Measurements from ENCODE around the gene NECTIN1.

NECTIN1 gene

DNA sequence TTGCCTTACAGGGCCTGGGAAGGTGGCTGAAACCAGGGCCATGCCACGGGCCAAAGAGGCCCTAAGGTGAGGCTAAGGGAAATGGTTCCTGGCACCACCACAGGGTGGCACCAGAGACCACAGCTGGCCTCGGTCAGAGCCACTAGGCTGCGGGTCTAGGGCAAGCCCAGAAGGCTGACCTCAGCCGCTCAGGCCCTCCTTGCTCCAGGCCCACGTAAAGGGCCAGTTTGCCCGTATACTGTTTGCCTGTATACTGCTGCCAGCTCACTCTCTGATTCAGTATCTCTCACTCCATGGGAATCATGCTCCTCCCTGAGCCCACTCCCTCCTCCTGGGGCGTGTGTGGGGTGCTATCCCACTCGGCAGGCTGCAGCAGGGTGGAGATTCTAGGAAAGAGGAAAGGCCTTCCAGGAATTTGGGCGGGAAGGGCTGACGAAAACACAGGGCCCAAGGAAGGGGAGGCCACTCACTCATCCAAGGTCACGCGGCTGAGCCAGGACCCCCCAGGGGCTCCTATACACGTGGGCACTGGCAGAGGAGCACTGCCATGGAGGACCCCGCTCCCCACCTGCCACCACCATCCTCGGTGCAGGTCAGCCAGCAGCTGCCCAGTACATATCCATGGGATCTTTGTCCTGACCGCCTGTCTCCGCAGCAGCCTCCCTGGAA lies 62.4 kb downstream of the NECTIN1 start:
- DNase-seq: no peak

DNA sequence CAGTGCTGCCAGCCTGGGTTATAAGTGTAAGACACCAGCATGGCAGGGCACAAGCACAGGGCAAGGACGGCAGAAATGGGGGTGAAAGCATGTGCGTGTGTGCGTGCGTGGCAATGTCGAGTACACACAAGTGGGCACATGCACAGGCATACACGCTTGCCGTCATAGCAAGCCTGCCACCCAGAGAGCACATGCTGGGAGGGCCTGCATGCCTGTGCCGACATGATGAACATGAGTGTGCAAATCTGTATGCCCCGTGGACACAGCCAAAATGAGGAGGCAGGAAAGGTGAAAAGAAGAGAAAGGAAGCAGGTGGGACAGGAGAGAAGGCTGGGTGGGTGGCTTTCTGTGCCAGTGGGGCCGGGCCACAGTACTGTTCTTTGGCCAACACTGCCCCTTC lies 62.9 kb downstream of the NECTIN1 start:
- DNase-seq: no peak

DNA sequence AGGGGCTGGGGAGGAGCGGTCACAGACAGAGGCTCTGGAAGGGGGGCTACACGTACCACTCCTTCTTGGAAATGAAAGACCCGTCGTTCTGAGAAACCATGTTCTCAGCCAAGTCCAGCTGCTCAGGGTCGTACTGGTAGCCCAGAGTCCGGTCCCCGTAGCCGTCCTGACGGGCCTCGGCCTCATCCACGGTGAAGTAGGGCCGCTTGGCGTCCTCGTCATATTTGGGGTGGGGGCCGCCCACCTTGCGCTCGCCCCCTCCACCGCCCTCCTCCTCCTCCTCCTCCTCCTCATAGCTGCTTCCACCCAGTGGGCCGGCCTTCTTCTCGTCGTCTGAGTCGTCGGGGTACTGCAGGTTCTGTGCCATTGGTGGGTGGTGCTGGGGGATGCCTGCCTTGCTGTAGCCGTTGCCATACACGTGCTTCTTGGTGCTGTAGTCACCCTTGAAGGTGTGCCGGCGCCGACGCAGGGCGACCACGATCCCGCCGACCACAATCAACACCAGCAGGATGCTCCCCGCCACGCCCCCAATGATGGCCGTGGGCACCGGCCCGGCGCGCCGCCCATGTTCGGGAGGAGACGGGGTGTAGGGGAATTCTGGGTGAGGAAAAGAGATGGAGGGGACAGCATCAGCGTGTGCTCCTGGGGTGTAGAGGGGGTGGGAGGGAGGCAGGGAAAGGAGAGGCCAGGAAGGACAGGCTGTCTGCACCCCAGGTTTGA lies 64.1 kb downstream of the NECTIN1 start:
- DNase-seq: no peak

DNA sequence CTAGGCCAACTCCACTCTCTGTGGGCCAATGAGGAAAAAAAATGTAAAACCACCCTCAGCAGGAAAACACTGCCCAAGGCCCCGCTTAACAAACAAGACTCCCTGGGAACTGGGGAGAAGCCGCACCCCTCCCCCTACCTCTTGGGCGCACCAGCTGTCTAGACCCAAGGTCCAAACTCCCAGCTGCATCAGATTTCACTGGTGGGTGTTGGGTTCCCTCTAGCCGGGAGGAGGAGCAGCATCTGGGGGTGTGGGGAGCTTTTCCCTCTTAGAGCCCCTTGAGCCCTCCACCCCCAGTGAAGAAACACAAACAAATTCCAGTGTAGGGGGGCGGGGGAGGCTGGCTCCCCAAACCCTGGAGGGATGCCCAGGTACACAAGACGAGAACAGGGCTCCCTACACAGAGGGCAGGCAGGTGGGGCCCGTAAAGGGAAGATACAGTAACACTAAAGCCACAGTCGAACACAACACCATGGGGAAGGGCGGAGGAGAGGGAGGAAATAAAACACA lies 64.9 kb downstream of the NECTIN1 start:
- DNase-seq: no peak

DNA sequence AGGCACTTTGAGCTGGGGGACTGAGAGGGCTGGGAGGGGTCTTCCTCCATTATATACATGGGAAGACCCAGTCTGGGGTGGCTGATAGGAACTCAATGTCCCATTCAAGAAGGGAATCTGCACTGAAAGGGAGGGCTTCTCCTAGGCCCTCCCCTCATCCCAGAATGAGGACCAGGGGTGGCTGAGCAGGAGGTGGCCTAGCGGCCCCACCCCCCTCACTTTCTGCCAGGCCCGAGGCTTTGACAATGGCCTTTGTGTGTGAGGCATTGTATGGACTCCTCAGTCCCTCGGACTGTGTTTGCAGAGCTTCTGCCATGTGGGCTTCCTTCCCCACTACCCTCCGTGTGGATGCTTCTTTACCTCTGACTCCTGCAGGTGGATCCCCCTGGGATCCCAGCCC lies 65.7 kb downstream of the NECTIN1 start:
- no peak for DNase-seq

DNA sequence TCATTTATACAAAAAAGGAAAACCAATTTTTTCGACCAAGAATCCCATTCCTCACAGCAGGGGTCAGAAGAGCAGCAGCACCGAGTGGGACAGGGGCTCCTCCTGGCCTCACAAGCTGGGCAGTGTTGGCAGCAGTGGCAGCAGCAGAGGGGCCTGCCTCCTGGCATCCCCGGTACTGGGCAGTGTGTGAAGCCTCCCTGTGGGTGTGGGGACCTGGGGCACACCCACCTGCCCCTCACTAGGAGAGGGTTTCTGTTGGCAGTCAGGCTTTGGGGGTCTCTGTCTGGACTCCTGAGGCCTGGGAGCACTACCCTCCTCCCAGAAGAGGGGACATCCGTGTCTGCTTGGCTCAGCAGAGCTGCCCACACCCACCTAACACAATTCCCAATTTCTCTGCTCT lies 67.8 kb downstream of the NECTIN1 start:
- no peak for DNase-seq

DNA sequence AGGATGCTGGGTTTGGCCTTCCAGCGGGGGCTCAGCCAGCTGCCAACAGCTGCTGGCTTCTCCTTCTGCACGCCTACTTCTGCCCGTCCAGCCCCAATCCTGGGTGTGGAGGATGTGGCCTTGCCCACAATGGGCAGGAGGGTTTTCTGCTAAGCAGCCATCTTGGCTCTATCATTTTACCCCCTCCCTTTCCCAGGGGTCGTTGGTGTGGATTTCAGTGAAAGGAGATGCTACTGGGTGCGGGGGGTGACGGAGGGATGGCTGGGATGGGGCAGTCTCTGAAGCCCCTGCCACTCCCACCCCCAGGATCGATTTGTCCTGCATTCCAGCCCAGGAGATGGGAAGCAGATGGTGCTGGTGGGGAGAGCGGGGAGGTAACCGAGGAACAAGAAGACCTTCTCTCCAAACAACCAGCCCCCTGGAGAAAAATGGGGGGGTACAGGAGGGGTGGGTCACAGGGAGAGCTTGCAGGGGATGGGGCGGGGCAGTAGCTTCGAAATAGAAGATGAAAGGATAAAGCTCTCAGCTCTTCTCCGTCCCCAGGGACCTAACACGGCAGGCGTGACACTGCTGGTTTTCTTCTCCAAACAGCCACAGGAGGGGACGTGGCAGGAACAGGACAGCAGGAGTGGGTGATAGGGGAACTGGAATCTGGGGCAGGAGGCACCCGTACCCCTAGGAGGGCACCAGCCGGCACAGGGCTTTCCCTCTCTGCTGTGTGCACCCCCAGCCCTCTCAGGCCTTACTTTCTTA lies 68.9 kb downstream of the NECTIN1 start:
- no peak for DNase-seq

DNA sequence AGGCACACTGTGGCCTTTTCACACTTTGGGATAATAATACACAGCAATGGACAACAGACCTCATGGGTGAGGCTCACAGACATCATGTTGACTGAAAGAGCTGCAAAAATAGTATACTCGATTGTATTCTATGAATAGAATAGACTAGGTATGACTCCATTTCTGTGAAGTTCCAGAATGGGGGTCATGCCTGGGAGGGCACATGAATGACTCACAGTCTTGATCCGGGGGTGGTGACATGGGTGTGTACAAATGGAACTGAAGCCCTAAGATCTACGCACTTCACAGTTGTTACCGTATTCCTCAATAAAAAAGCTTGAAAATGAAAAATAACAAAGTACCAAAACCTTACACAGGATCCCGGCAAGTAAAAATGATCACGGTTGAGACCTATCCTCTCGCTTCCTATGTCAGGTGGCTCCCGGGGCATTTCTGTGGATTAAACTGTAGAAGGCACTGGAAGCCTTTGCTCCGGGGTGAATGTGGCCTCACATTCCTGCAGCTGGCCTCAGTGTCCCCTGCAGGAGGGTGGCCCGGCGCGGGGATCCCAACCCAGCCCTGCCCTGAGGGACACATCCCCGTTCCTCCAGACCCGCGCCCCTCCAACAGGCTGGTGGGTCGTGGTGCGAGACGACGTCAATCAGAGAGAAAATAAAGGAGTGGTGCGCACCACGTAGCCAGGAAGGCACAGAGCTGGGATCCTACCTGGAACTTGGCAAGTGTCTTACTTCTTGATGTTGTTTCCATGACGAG lies 75.9 kb downstream of the NECTIN1 start:
- no peak for DNase-seq

DNA sequence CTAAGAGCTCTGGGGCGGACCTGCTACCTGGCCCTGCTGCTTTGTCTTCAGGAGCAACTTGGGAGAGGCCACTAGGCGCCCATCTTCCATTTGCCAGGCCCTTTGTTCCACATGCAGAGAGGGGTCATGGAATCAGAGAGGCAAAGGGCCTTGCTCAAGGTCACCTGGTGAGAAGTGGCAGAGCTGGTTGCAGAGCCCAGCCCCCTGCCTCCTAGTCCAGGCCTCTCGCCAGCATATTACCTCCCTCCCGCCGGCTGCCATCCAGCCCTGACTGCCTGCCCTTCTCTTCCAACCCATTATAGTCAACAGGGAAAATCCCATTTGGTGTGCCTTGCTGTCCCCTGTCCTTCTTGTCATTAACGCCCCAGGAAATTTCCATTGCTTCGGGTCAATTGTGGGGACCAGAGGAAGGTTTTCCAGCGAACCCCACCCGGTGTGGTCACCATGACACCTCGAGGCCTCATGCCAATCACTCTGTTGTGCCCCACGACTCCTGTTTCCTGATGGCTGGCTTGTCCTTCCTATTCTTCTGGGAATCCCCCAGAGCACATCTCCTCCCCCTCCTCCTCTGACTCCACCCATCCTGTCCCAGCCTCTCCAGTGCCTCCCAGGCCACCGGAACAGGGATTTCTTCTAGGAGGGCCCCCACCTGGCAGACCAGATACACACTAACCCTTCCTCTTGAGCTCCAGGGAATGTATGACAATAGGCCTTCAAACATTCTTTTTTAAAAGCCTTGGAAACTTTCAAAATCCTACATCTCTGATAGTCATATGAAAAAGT lies 77.0 kb downstream of the NECTIN1 start:
- DNase-seq: no peak

DNA sequence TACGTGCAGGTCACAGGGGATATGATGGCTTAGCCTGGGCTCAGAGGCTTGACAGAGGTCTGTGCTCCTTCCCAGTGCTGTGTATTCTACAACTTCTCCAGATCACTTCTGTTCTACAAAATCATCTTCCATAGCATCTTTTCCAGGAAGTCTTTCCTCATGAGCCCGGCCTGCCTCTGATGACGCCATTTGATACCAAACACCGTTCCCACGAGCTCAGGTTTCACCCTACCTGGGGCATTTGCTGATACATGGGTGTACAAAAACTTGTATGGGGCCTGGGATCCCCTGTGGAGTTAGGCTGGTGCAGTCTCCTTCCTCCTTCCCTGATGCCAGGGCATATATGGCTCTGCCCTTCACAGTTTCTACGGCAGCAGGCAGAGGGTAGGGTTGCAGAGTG lies 78.7 kb downstream of the NECTIN1 start:
- no peak for DNase-seq

DNA sequence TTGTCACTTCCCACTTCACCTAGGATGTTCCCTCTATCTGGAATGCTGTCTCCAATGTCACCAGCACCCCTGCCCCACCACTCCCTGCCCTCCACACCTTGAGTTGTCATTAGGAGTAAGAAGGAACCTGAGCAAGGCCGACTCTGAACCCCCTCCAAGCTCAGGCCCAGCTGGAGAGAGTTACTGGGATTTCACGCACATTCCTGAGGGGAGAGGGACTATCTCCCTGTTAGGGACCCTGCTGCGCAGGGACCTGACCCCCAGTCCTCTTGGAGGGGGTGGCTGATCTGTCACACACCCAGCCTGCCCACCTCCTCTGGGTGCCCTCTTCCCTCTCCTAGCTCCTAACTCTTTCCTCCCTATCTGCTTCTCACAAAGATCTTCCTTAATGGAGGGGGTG lies 81.7 kb downstream of the NECTIN1 start:
- DNase-seq: no peak

DNA sequence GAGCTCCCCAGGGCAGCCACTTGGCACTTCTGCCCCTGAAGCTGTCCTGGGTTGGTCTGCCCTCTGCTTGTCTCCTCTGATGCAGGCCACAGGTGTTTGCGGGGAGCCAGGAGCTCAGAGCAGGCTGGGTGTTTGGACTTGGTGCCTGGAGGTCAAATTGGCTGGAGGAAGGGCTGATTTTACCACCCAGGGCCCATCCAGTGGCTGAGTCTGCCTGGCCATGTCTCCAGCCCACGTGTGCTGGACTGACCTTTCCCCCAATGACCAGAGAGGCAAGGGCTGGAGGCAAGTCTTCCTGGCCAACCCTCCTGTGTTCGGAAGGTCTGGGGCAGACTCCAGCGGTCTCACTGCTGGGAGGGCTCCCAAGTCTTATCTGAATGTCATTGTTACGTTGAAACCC lies 84.0 kb downstream of the NECTIN1 start:
- no peak for DNase-seq

DNA sequence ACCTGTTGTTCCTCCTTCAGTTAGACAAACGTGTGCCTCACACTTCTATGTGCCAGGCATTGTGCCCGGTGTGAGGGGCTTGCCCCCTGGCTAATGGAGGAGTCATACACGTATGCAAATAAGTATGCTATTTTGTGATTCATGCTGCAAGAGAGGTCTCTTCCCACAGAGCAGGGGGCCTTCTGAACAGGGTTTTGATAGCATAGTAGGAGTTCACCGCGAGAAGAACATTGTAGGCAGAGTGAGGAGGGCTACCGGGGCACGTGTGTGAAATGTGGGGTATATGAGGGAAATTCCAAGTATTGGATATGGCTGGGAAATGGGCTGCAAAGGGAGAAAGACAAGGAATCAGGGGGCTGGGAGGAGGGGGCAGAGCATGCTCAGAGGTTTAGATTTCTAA lies 84.5 kb downstream of the NECTIN1 start:
- DNase-seq: no peak

DNA sequence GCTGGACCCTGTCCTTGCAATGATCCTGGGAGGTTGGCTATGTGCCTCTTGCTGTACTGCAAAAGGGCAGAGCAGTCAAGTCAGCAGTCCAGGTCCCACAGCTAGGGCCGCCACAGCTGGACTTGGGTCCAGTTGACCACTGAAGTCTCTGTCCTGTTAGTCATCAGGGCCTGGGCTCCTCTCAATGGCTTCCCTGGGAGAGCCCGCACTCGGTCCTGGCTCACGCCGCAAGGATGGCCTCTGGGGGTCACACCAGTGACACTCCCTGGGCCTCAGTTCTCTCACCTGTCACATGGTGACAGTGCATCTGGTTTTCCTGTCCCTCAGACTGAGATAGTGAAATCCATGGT lies 85.1 kb downstream of the NECTIN1 start:
- DNase-seq: no peak

DNA sequence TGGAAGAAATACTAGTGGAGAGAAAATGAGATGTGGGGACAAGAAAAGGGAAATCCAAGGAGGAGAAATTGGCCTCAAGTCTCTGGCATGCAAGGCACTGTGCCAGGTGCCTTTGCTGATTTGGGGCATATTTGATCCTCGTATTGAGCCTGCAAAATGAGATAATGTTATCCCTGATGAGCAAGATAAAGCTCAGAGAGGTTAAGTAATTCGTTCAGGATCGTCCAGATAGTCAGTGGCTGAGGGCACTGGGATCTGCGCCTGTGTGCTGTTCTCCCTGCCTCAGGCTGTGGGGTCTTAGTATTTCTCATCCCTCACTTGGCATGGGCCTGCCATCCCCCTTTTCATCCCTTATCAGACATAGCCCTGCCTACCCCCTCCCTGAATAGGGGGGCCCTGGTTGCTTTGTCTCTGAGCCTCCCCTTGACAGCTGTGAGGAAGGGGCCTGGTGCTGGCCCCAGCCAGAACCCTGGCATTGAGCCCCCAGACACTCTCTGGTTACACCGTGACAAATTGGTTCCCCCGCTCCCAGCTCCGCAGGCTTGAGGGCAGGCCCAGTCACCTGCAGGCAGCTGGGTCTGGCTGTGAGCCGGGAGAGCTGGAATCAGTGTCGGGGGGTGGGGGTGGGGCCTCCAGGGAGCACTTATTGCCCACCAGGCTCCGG lies 85.7 kb downstream of the NECTIN1 start:
- DNase-seq: no peak

DNA sequence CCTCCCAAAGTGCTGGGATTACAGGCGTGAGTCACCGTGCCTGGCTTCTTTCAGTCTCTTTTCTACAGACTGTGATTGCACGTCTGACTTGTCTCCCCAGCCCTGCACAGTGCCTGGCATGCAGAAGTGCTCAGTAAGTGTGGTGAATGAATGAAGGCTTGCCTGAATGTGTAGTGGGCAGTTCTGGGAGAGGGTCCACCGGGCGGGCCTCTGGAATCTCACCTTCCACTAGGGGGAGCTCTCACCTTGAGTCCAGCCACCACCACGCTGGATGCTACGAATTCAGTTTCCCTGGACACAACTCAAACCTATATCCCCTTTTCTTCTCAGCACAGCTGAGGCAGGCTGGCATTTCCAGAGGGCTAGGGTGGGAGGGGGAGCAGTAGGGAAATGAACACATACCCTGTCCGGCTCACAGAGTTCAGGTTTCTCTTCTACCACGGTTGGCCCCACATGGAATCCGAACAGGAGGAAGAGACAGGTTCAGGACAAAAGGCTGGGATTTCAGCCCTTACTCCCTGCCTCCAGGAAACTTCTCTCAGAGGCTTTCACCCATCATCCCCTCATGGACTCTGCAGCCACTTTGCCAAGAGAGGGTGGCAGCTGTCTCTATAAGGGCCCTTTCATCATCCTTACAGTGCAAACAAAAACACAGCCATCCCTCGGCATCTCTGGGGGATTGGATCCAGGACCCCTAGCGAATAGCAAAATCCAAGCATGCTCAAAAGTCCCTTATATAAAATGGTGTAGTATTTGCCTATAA lies 86.8 kb downstream of the NECTIN1 start:
- DNase-seq: no peak

DNA sequence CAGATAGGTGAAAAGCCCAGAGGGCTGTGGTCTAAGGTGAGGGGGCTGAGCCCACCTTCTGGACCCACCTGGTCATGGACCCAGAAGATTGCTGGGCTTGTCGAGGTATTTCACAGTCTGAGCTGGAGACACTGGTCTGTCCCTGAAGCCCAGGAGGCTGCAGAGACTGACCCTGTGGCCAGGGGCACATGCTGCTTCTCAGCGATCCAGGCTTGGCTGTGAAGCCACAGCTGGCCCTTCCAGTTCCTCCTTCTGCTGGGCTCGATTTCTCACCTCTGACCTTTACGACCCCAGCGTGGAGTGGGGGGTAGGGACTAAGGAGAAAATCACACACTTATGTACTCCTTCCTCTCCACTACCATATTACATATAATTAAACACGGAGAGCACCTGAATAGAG lies 88.5 kb downstream of the NECTIN1 start:
- no peak for DNase-seq

DNA sequence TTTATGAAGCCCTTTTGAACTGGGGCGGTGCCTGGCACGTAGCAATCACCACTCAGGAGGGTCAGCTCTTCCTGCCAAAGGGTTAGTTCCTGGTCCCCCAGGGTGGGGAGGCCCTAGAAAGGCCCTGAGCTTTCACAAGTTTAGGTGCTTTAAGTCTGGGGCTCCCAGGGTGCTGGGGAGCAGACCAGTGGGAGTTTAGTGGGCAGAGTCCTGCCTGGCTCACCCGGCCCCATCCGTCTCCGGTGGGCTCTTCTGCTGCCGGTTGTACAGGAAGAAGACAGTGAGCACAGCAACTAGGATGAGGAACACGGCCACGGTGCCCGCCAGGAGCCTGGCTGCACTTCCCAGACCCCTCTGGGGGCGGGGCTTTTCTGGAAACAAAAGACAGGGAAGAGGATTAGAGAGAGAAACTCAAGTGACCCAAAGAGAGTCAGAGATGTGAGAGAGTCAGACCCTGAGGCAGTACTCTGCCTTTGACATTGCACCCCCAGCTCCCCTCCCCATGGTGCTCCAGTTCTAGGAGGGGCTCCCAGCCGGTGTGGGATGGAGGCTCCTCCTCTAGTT lies 89.3 kb downstream of the NECTIN1 start:
- DNase-seq: no peak

DNA sequence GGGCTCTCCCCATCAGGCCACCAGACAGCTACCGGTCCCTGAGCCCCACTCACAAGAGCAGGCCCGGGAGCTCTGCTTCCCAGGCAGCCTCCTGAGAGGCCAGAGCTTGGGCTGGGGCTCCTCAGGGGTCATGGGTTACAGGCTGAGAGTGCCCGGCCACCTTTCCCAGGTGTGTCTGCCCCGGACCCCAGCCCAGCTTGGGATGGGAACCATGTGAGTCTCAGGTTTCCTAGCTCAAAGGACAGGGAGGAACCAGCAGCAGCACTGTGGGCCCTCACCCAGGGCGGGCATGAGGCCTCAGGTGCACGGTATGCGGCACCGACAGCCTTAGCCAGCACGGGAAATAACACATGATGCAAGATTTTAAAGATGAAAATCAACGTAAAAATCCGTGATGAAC lies 90.1 kb downstream of the NECTIN1 start:
- DNase-seq: no peak

DNA sequence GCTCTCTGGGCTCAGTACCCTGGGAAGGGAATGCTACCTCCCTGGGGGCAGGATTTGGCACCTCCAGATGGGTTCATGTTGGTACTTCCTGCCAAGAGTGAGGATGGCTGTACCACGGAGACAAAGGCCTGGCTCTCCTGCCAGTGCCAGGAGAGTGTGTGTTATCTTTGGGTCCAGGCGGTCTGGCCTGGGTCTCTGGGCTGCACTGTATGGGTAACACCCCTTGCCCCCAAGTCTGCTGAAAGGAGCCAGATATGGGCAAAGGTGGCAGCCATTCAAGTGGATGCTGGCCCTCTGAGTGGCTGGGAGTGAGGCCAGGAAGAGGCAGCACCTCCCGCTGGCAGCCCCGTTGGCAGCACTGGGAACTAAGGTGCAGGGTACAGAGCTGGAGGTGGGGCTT lies 91.5 kb downstream of the NECTIN1 start:
- no peak for DNase-seq

DNA sequence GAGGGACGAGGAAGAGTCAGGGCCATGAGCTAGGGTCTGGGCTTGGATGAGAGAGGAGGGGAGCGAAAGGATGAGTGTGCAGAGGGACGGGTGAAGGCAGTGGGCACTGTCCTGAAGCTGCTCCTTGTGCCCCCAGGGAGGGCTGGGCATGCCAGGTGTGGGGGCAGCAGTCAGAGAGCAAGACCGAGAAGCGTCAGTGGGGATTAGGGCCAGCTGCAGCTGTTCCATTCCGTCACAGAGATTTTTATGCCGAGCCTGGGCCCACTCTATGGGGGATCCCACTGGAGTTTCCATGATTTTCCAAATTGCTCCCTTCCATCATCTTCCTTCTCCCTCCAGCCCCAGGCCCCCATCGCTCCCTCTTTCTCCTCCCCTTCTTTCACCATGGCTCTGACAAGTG lies 93.2 kb downstream of the NECTIN1 start:
- no peak for DNase-seq

Data from activated gamma-delta T cell (primary cell).